IMR-90 (cell line): ENCODE data around the gene KLLN. TPM values are rescaled to one million over a fixed set of nuclear protein-coding genes. Genes with fewer than 3 reads are reported as not detected.

Experiments used
- ATAC-seq: fragments of 200-7000 bp; cut with Tn5 transposase; 2 replicates; pipeline ENCODE4 v1.9.1; 2020; ENCODE audit warnings: low read depth, mild to moderate bottlenecking, moderate library complexity
- BruUV-seq: library from RNA; stranded (reverse); fragments of 400-500 nt; replicated peaks from 2 replicates; lab custom pipeline; 2021; lab: Mats Ljungman, UMichigan
- CTCF ChIA-PET: fragments of 300-600 bp; formaldehyde crosslinking; extraction: SDS; loops from one replicate; lab custom pipeline; 2021; ENCODE audit warnings: antibody characterized with exemption; lab: Yijun Ruan, JAX
- POLR2A ChIA-PET: fragments of 300-600 bp; sonication (Branson Sonifier 250); formaldehyde crosslinking; loops from one replicate; lab custom pipeline; 2022; ENCODE audit warnings: antibody characterized with exemption; ENCODE audit not compliant: unreplicated experiment; lab: Charles Lee
- DNase-seq: peaks from one replicate; pipeline ENCODE4 v3.0.0; 2013
- H2AFZ ChIP-seq: replicated peaks from 2 replicates; pipeline ENCODE3; 2013; ENCODE audit warnings: low read length, mild to moderate bottlenecking; ENCODE audit not compliant: poor library complexity
- H2AK5ac ChIP-seq: 2 replicates; pipeline ENCODE4 v1.6.1; 2013; ENCODE audit warnings: low read depth, low read length, inconsistent platforms
- H2AK9ac ChIP-seq: replicated peaks from 2 replicates; pipeline ENCODE3; 2013; ENCODE audit warnings: mild to moderate bottlenecking, low read depth, low read length, moderate library complexity; ENCODE audit not compliant: poor library complexity
- H2BK120ac ChIP-seq: 2 replicates; pipeline ENCODE4 v1.6.1; 2013; ENCODE audit warnings: low read depth, low read length, inconsistent platforms
- H2BK15ac ChIP-seq: 3 replicates; pipeline ENCODE4 v1.6.1; 2013; ENCODE audit warnings: low read depth, low read length, inconsistent platforms
- H2BK20ac ChIP-seq: 2 replicates; pipeline ENCODE4 v1.6.1; 2013; ENCODE audit warnings: low read depth, mild to moderate bottlenecking, inconsistent platforms, low read length, moderate library complexity
- H2BK5ac ChIP-seq: 2 replicates; pipeline ENCODE4 v1.6.1; 2013; ENCODE audit warnings: mild to moderate bottlenecking, low read depth, low read length, inconsistent platforms; ENCODE audit not compliant: poor library complexity, severe bottlenecking
- H3K14ac ChIP-seq: replicated peaks from 2 replicates; pipeline ENCODE4 v1.6.1; 2013; ENCODE audit warnings: low read depth, low read length, inconsistent platforms
- H3K18ac ChIP-seq: 2 replicates; pipeline ENCODE4 v1.6.1; 2013; ENCODE audit warnings: low read depth, low read length, control low read depth
- H3K23ac ChIP-seq: 2 replicates; pipeline ENCODE4 v1.6.1; 2013; ENCODE audit warnings: low read depth, low read length, inconsistent platforms
- H3K27ac ChIP-seq: 2 replicates; pipeline ENCODE4 v1.5.1; 2013; ENCODE audit warnings: mild to moderate bottlenecking, control low read depth, low read length; ENCODE audit not compliant: insufficient read depth
- H3K27me3 ChIP-seq: 2 replicates; pipeline ENCODE4 v1.6.1; 2013; ENCODE audit warnings: low read length; ENCODE audit not compliant: control insufficient read depth, insufficient read depth
- H3K36me3 ChIP-seq: 2 replicates; pipeline ENCODE4 v1.6.1; 2013; ENCODE audit warnings: low read length, mixed read lengths; ENCODE audit not compliant: control insufficient read depth, insufficient read depth
- H3K4ac ChIP-seq: 2 replicates; pipeline ENCODE4 v1.6.1; 2013; ENCODE audit warnings: low read depth, low read length, inconsistent platforms
- H3K4me1 ChIP-seq: 2 replicates; pipeline ENCODE4 v1.6.1; 2013; ENCODE audit warnings: low read length, mixed read lengths; ENCODE audit not compliant: control insufficient read depth, insufficient read depth
- H3K4me2 ChIP-seq: 2 replicates; pipeline ENCODE4 v1.6.1; 2013; ENCODE audit warnings: low read depth, mild to moderate bottlenecking, control low read depth, low read length, moderate library complexity
- H3K4me3 ChIP-seq: 2 replicates; pipeline ENCODE4 v1.5.1; 2013; ENCODE audit warnings: low read depth, mild to moderate bottlenecking, control low read depth, low read length, moderate library complexity; ENCODE audit not compliant: insufficient read depth
- H3K56ac ChIP-seq: 2 replicates; pipeline ENCODE4 v1.6.1; 2013; ENCODE audit warnings: low read length, inconsistent platforms; ENCODE audit not compliant: insufficient read depth; ENCODE audit errors: extremely low read depth
- H3K79me1 ChIP-seq, 2 experiments: 2 replicates each; pipeline ENCODE4 v1.6.1; 2013; ENCODE audit warnings: low read length in 2 of 2, inconsistent platforms in 1 of 2, low read depth in 1 of 2
- H3K9ac ChIP-seq: 2 replicates; pipeline ENCODE4 v1.6.1; 2013; ENCODE audit warnings: low read depth, low read length, control low read depth
- H3K9me1 ChIP-seq: 2 replicates; pipeline ENCODE4 v1.6.1; 2013; ENCODE audit warnings: low read length, inconsistent platforms; ENCODE audit not compliant: insufficient read depth
- H3K9me3 ChIP-seq: 2 replicates; pipeline ENCODE4 v1.6.1; 2013; ENCODE audit warnings: low read length; ENCODE audit not compliant: control insufficient read depth, insufficient read depth
- H4K20me1 ChIP-seq: 2 replicates; pipeline ENCODE4 v1.6.1; 2013; ENCODE audit warnings: low read length, inconsistent platforms; ENCODE audit not compliant: insufficient read depth
- H4K5ac ChIP-seq: 2 replicates; pipeline ENCODE4 v1.6.1; 2013; ENCODE audit warnings: mild to moderate bottlenecking, low read depth, low read length, control low read depth
- H4K8ac ChIP-seq, 2 experiments: 2 replicates each; pipeline ENCODE4 v1.6.1; 2013; ENCODE audit warnings: low read depth in 2 of 2, low read length in 2 of 2, control low read depth in 1 of 2, inconsistent platforms in 1 of 2
- H4K91ac ChIP-seq: 2 replicates; pipeline ENCODE4 v1.6.1; 2013; ENCODE audit warnings: low read depth, low read length, inconsistent platforms; ENCODE audit not compliant: insufficient read depth
- MAFK ChIP-seq: IDR thresholded peaks from 2 replicates; pipeline ENCODE4 v1.6.1; 2012; ENCODE audit warnings: low read depth, low read length, improper control_type of control experiment
- NFE2L2 ChIP-seq: fragments of 150-350 bp; IDR thresholded peaks from 2 replicates; pipeline ENCODE4 v1.6.1; 2016; ENCODE audit warnings: low read depth, mild to moderate bottlenecking, low read length
- WGBS, 2 experiments: methylation state at CpG; one replicate each; pipeline versions ENCODE4 v1.1.5 to v1.1.7; 2013; ENCODE audit warnings: missing lambda C conversion rate in 2 of 2; ENCODE audit not compliant: insufficient read length in 1 of 2; ENCODE audit errors: extremely low coverage in 2 of 2; 5-methylcytosine and 5-hydroxymethylcytosine counted together
- dilution Hi-C: fragments of 300-500 bp; cut with HindIII; formaldehyde crosslinking; loops from one replicate; pipeline ENCODE4 v1.14.3; 2018; ENCODE audit warnings: low sequenced_read_pairs; ENCODE audit not compliant: unreplicated experiment
- in situ Hi-C: fragments of 300-500 bp; cut with MboI; formaldehyde crosslinking; loops from 3 replicates; pipeline ENCODE4 v1.14.3; 2019; ENCODE audit warnings: low sequenced_read_pairs, inconsistent platforms, mixed read lengths
- intact Hi-C: fragments of 100-400 bp; cut with micrococcal nuclease; formaldehyde crosslinking; loops from 2 replicates; pipeline ENCODE4 v1.10.0; 2022
- polyA plus RNA-seq, 3 experiments: library from polyadenylated mRNA; depleted of rRNA; stranded (reverse); fragments of >200 nt; gene quantifications; 2 replicates each; pipeline ENCODE4 v1.2.3, GENCODE V29; 2012; ENCODE audit warnings: low replicate concordance in 1 of 3
- total RNA-seq: library from RNA; depleted of rRNA; stranded (reverse); fragments of >200 nt; gene quantifications from 2 replicates; pipeline ENCODE4 v1.2.3, GENCODE V29; 2012

KLLN gene
- total and polyA plus RNA-seq, 2 of the 4 experiments (the other 2 are of a cell fraction), result 0.36 TPM

GRCh38 chr10:87878664-87879459, 15.5 kb upstream of the KLLN start:
- no TSS peak for BruUV-seq
- no peak overlapping the region for H3K18ac ChIP-seq
- H3K36me3 ChIP-seq, result peaks cover 5% of the 10 kb centered on the region; the same call in 1 of the 2 replicates
- no peak overlapping the region for H3K14ac ChIP-seq
- H3K27me3 ChIP-seq, result no peaks in the 10 kb centered on the region
- peaks cover 2 to 24% of the 10 kb centered on the region in 2 experiments; a peak in 2 of 4 replicates for H3K79me1 ChIP-seq
- TF ChIP-seq MAFK (peak; percentile 81), NFE2L2 (no peak)
- WGBS, 2 experiments, result no CpG with 5 or more reads among the region's 9 CpGs
- dilution Hi-C loops (no loop called here), in situ Hi-C loops (no loop called here), intact Hi-C loops (no loop called here)
- DNase-seq, result no peak
- H2BK120ac ChIP-seq, result no peak overlapping the region
- no peak overlapping the region for H2BK20ac ChIP-seq
- no peak overlapping the region for H3K23ac ChIP-seq
- H3K4ac ChIP-seq, result no peak overlapping the region
- H3K9me3 ChIP-seq, result no peaks in the 10 kb centered on the region
- no peak overlapping the region for H2BK15ac ChIP-seq
- no peak overlapping the region for H3K4me3 ChIP-seq
- POLR2A ChIA-PET, result no interaction called here
- H3K27ac ChIP-seq, result no peak overlapping the region
- no peak overlapping the region for H3K9ac ChIP-seq
- H4K20me1 ChIP-seq, result peaks cover 28% of the 10 kb centered on the region
- H4K91ac ChIP-seq, result no peak overlapping the region
- H4K8ac ChIP-seq, result no peak overlapping the region
- no peak overlapping the region for H3K56ac ChIP-seq
- no peak overlapping the region for H2AK9ac ChIP-seq
- H2AFZ ChIP-seq, result no peak overlapping the region
- no peak overlapping the region for H4K5ac ChIP-seq
- CTCF ChIA-PET, result no interaction called here
- no peak for ATAC-seq
- H2AK5ac ChIP-seq, result no peak overlapping the region
- H2BK5ac ChIP-seq, result peak overlapping the region; percentile 13
- 0 out of 2 replicates have a peak, but pooled peaks cover 3% of the 10 kb centered on the region for H3K9me1 ChIP-seq
- no peak overlapping the region for H3K4me2 ChIP-seq
- H3K4me1 ChIP-seq, result no peaks in the 10 kb centered on the region; the same call in 1 of the 2 replicates
